Fibroblast of the aortic adventitia (primary cell): ENCODE results near the gene EPB41L3. TPM values are rescaled to one million over a fixed set of nuclear protein-coding genes. Genes with fewer than 3 reads are reported as not detected.
"Not testable (repeated sequence)": the region's sequence is repeated elsewhere in the genome, so short reads cannot be mapped to it uniquely, and the experiment has no call there.

Experiments used
- DNase-seq: peaks from one replicate; pipeline ENCODE4 v3.0.0-alpha.2; 2010; ENCODE audit warnings: low read depth
- H3K4me3 ChIP-seq: 2 replicates; pipeline ENCODE4 v1.5.1; 2011; ENCODE audit warnings: low read depth, mild to moderate bottlenecking, control low read depth, low read length, moderate library complexity
- CTCF ChIP-seq: IDR thresholded peaks from 2 replicates; pipeline ENCODE4 v1.5.1; 2011; ENCODE audit warnings: mild to moderate bottlenecking, low read length, control low read depth, inconsistent platforms; ENCODE audit not compliant: insufficient read depth
- total RNA-seq: library from RNA; depleted of rRNA; stranded (reverse); fragments of >200 nt; gene quantifications from 2 replicates; pipeline ENCODE4 v1.2.3, GENCODE V29; 2012; ENCODE audit warnings: low replicate concordance

Gene EPB41L3
- total RNA-seq, 1 donor = 28.0 TPM

- no peak for TF ChIP-seq CTCF
- peak; percentile 13 for DNase-seq
These were observed 40.1 kb downstream of the EPB41L3 start for GRCh38 chr18:5503740-5504139.

GRCh38 chr18:5500158-5500939, 43.4 kb downstream of the EPB41L3 start:
- no peak for TF ChIP-seq CTCF

More at GRCh38 chr18:5503740-5504139, 40.1 kb downstream of the EPB41L3 start:
- no peak overlapping the region for H3K4me3 ChIP-seq

GRCh38 chr18:5498452-5498851, 45.3 kb downstream of the EPB41L3 start:
- TF ChIP-seq CTCF = no peak
- no peak overlapping the region for H3K4me3 ChIP-seq
- no peak for DNase-seq

More at GRCh38 chr18:5500158-5500939, 43.4 kb downstream of the EPB41L3 start:
- DNase-seq = no peak
- no peak overlapping the region for H3K4me3 ChIP-seq

GRCh38 chr18:5496305-5496704, 47.5 kb downstream of the EPB41L3 start:
- DNase-seq = no peak
- TF ChIP-seq CTCF = no peak
- no peak overlapping the region for H3K4me3 ChIP-seq

- no peak for TF ChIP-seq CTCF
- no peak for DNase-seq
- no peak overlapping the region for H3K4me3 ChIP-seq
These were observed 52.9 kb downstream of the EPB41L3 start for GRCh38 chr18:5490753-5491480.

- no peak for TF ChIP-seq CTCF
- peak; percentile 6 for DNase-seq
- H3K4me3 ChIP-seq = no peak overlapping the region
These were observed 55.0 kb downstream of the EPB41L3 start for GRCh38 chr18:5488844-5489243.

- DNase-seq = not testable (repeated sequence)
These were observed 55.8 kb downstream of the EPB41L3 start for GRCh38 chr18:5488044-5488443.

More at GRCh38 chr18:5488044-5488443, 55.8 kb downstream of the EPB41L3 start:
- not testable (repeated sequence) for H3K4me3 ChIP-seq
